NCI-H2107 treated with DMSO at 0.1 percent for 48 hours (cell line): ENCODE results near the gene ALDH1A3.

ENCODE experiments used
- DNase-seq: peaks from one replicate; lab custom pipeline; 2025; ENCODE audit not compliant: unreplicated experiment; lab: John Stamatoyannopoulos, UW

The ALDH1A3 gene

GRCh38 chr15:100948430-100948762, 68.8 kb downstream of the ALDH1A3 start:
- no peak for DNase-seq

- no peak for DNase-seq
Observed at GRCh38 chr15:100949691-100950090, 70.1 kb downstream of the ALDH1A3 start.

GRCh38 chr15:100951965-100952364, 72.3 kb downstream of the ALDH1A3 start:
- no peak for DNase-seq

DNA sequence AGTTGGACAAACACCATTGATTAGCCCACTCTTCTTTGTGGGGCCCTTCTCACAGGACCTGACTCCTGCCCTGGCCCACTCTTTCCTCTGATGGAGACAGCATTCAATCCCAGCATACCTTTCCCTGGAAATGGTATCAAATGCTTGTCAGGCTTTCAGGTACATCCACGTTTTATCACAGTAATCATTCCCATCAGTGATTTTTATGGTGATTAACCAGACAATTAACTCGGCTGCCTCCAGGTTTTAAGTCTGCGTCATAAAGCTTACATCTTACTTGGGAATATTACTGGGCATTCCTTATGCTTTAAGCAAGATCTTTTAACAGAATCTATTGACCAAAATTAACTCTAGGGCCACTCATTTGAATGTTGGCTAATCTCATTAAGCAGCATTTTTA, 72.9 kb downstream of the ALDH1A3 start:
- DNase-seq, result no peak

DNA sequence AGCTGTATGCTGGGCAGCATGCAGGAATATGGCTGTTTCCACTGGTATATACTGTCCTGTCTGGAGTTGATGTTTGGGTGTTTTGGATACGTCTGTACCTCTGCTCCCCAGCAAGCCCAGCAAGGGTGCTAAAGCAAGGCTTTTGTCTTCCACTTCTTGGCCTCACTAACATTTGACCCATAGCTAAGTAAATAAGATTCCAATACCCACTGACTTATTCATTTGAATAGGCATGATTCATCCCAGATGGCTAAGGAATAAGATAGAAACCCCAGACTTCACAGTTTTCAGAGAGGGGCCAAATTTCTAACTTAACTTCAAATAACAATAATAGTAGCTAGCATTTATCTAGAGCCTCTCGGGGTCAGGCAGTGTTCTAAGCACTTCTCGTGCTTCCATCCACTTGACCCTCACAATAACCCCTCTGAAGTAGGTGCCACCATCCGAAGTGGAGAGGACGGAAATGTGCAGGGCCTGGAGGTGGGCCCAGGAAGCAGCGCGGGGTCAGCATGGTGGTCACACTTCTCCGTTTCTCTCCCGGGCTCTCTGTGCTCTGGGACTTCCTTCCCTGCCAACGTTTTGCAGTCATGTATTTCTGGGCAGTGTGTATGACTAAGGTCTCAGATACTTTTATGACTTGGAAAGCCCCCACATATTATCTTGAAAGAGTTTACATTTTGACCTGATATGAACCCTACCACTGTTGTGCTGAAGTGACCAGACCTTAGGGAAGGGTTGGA, 78.9 kb downstream of the ALDH1A3 start:
- DNase-seq, result no peak

- DNase-seq, result no peak
Observed at GRCh38 chr15:100959066-100960050, 79.7 kb downstream of the ALDH1A3 start.
